SJSA1 (cell line): ENCODE measurements around the gene CRB1. TPM values are rescaled to one million over a fixed set of nuclear protein-coding genes. Genes with fewer than 3 reads are reported as not detected.

Experiments used
- DNase-seq, 2 experiments: peaks; one replicate each; pipeline ENCODE4 v3.0.0-alpha.2; 2015 to 2020; ENCODE audit warnings: low spot score in 2 of 2, low read depth in 1 of 2
- H3K27ac ChIP-seq: fragments of 250-450 bp; sonication (Bioruptor Pico); 2 replicates; pipeline ENCODE4 v1.5.1; 2020; ENCODE audit warnings: mild to moderate bottlenecking, moderate library complexity
- H3K27me3 ChIP-seq: fragments of 250-450 bp; sonication (Bioruptor Pico); replicated peaks from 2 replicates; pipeline ENCODE4 v1.5.1; 2020; ENCODE audit warnings: mild to moderate bottlenecking, moderate library complexity
- H3K36me3 ChIP-seq: fragments of 250-450 bp; sonication (Bioruptor Pico); 2 replicates; pipeline ENCODE4 v1.5.1; 2020; ENCODE audit warnings: mild to moderate bottlenecking
- H3K4me1 ChIP-seq: fragments of 250-450 bp; sonication (Bioruptor Pico); replicated peaks from 2 replicates; pipeline ENCODE4 v1.6.1; 2021; ENCODE audit warnings: mild to moderate bottlenecking
- H3K4me3 ChIP-seq: fragments of 250-450 bp; sonication (Bioruptor Pico); 2 replicates; pipeline ENCODE4 v1.5.1; 2020; ENCODE audit warnings: mild to moderate bottlenecking
- H3K9me3 ChIP-seq: fragments of 250-450 bp; sonication (Bioruptor Pico); replicated peaks from 2 replicates; pipeline ENCODE4 v1.5.1; 2020; ENCODE audit warnings: mild to moderate bottlenecking
- total RNA-seq: library from RNA; depleted of rRNA; stranded (reverse); fragments of >200 nt; shearing (Covaris generic); gene quantifications from 2 replicates; pipeline ENCODE4 v1.2.3, GENCODE V29; 2014; rRNA removed

Gene CRB1
- total RNA-seq = 0.05 TPM in 1 of 2 replicates, not detected in the other

- no peak within 1 kb of the TSS for H3K27ac ChIP-seq
- no peaks in the 10 kb centered on the region for H3K4me1 ChIP-seq
- no peak within 1 kb of the TSS for H3K4me3 ChIP-seq
- H3K27me3 ChIP-seq = peaks cover 2% of the 10 kb centered on the region; the same call in 1 of the 2 replicates
- H3K9me3 ChIP-seq = no peaks in the 10 kb centered on the region
- DNase-seq = no peak
- no peaks in the 10 kb centered on the region for H3K36me3 ChIP-seq
These were observed at the start of gene CRB1 for GRCh38 chr1:197268012-197268411. TSS of gene CRB1 (plus strand) at chr1:197268252. CDS start at chr1:197268413, 161 bp downstream.

- no peak overlapping the region for H3K27ac ChIP-seq
- H3K27me3 ChIP-seq = no peaks in the 10 kb centered on the region
- H3K9me3 ChIP-seq = no peaks in the 10 kb centered on the region
- no peaks in the 10 kb centered on the region for H3K36me3 ChIP-seq
- DNase-seq = no peak
- H3K4me1 ChIP-seq = no peaks in the 10 kb centered on the region
- H3K4me3 ChIP-seq = no peak overlapping the region
These were observed 49.2 kb upstream of the CRB1 start for GRCh38 chr1:197218857-197219256.

- Histone ChIP-seq H3K4me1 (no peaks in the 10 kb centered on the region), H3K9me3 (no peaks in the 10 kb centered on the region), H3K4me3 (no peak overlapping the region), H3K27me3 (no peaks in the 10 kb centered on the region), H3K27ac (no peak overlapping the region), H3K36me3 (no peaks in the 10 kb centered on the region)
- DNase-seq = no peak
These were observed 45.9 kb upstream of the CRB1 start for GRCh38 chr1:197222025-197222685.

GRCh38 chr1:197222780-197223179 is 45.3 kb upstream of the CRB1 start:
- Histone ChIP-seq H3K9me3 (no peaks in the 10 kb centered on the region), H3K27ac (no peak overlapping the region), H3K27me3 (no peaks in the 10 kb centered on the region), H3K36me3 (no peaks in the 10 kb centered on the region), H3K4me3 (no peak overlapping the region), H3K4me1 (no peaks in the 10 kb centered on the region)
- DNase-seq = no peak

GRCh38 chr1:197224160-197224559 is 43.9 kb upstream of the CRB1 start:
- Histone ChIP-seq H3K9me3 (no peaks in the 10 kb centered on the region), H3K27me3 (no peaks in the 10 kb centered on the region), H3K27ac (no peak overlapping the region), H3K36me3 (no peaks in the 10 kb centered on the region), H3K4me1 (no peaks in the 10 kb centered on the region), H3K4me3 (no peak overlapping the region)
- no peak for DNase-seq

DNA sequence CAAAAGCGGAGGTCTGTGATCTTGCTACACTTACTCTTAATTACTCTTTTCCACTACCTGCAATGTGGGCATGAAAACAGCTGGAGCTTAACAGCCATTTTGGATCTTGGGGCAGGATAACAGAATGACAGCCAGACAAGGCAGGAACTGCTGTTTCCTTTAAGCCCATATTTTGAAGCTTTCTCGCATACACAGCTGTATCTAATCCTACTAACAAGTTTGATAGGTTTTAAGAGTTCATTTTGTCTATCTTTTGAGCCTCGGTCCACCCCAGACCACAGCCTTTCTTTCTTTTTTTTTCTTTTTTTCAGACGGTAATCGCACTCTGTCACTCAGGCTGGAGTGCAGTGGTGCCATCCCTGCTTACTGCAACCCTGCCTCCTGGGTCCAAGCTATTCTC is 42.4 kb upstream of the CRB1 start:
- no peak for DNase-seq
- Histone ChIP-seq H3K27ac (no peak overlapping the region), H3K4me1 (no peaks in the 10 kb centered on the region), H3K27me3 (no peaks in the 10 kb centered on the region), H3K9me3 (no peaks in the 10 kb centered on the region), H3K4me3 (no peak overlapping the region), H3K36me3 (no peaks in the 10 kb centered on the region)

- Histone ChIP-seq H3K4me3 (no peak overlapping the region), H3K27me3 (no peaks in the 10 kb centered on the region), H3K4me1 (no peaks in the 10 kb centered on the region), H3K9me3 (no peaks in the 10 kb centered on the region), H3K36me3 (no peaks in the 10 kb centered on the region), H3K27ac (no peak overlapping the region)
- DNase-seq = no peak
These were observed 33.5 kb upstream of the CRB1 start for GRCh38 chr1:197234581-197234980.

DNA sequence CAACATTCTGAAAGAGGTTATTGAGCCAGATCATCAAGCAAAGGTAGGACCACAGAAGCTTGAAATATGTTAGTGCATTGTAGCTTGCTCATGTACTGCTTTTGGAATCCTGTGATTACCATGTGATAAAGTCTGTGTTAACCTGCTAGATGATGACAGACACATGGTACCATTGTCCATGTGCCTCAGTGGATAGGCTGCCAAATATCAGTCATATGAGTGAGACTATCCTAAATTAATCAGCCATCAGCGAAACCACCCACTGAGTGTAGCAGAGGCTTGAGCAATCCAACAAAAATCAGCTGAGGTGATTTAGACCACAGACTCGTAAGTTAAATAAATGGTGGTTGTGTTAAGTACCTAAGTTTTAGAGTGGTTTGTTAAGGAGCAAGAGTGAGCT is 32.7 kb upstream of the CRB1 start:
- H3K36me3 ChIP-seq = no peaks in the 10 kb centered on the region
- H3K27me3 ChIP-seq = no peaks in the 10 kb centered on the region
- H3K4me3 ChIP-seq = no peak overlapping the region
- no peaks in the 10 kb centered on the region for H3K9me3 ChIP-seq
- no peaks in the 10 kb centered on the region for H3K4me1 ChIP-seq
- no peak overlapping the region for H3K27ac ChIP-seq
- DNase-seq = no peak

DNA sequence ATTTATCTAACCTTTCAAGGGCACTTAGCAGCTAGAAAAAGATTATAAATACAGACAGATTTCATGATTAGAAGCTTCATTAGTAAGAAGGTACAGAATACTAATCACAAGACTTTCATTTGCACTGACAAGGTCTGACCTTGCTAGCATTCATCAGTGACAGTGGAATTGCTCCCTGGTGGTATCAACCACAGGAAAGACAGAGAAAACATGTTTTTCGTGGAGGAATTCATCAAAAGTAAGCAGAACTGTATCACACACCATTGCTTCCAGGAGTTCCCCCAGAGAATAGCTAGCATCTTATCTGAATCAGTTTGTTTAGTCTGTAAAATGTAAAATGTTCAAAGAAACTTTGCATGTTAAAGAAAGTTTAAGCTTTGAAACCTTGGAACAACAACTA is 20.6 kb upstream of the CRB1 start:
- Histone ChIP-seq H3K27ac (no peak overlapping the region), H3K9me3 (no peaks in the 10 kb centered on the region), H3K4me3 (no peak overlapping the region), H3K4me1 (no peaks in the 10 kb centered on the region), H3K27me3 (no peaks in the 10 kb centered on the region; the same call in 1 of the 2 replicates), H3K36me3 (no peaks in the 10 kb centered on the region)
- DNase-seq = no peak

- H3K36me3 ChIP-seq = no peaks in the 10 kb centered on the region
- no peak for DNase-seq
- H3K4me1 ChIP-seq = no peaks in the 10 kb centered on the region
- no peak overlapping the region for H3K27ac ChIP-seq
- no peak overlapping the region for H3K4me3 ChIP-seq
- no peaks in the 10 kb centered on the region for H3K9me3 ChIP-seq
- no peaks in the 10 kb centered on the region; the same call in 1 of the 2 replicates for H3K27me3 ChIP-seq
These were observed 18.7 kb upstream of the CRB1 start for GRCh38 chr1:197249324-197249723.

- no peak for DNase-seq
These were observed 17.4 kb upstream of the CRB1 start for GRCh38 chr1:197250616-197251015.

GRCh38 chr1:197252973-197253372 is 15.1 kb upstream of the CRB1 start:
- Histone ChIP-seq H3K27ac (no peak overlapping the region), H3K27me3 (peaks cover 4% of the 10 kb centered on the region; the same call in 1 of the 2 replicates), H3K36me3 (no peaks in the 10 kb centered on the region), H3K4me3 (no peak overlapping the region), H3K4me1 (no peaks in the 10 kb centered on the region), H3K9me3 (no peaks in the 10 kb centered on the region)
- no peak for DNase-seq

More at GRCh38 chr1:197250616-197251015, 17.4 kb upstream of the CRB1 start:
- Histone ChIP-seq H3K9me3 (no peaks in the 10 kb centered on the region), H3K4me1 (no peaks in the 10 kb centered on the region), H3K27me3 (peaks cover 4% of the 10 kb centered on the region; the same call in 1 of the 2 replicates), H3K4me3 (no peak overlapping the region), H3K36me3 (no peaks in the 10 kb centered on the region), H3K27ac (no peak overlapping the region)

GRCh38 chr1:197254866-197255265 is 13.2 kb upstream of the CRB1 start:
- no peak overlapping the region for H3K27ac ChIP-seq
- no peaks in the 10 kb centered on the region for H3K4me1 ChIP-seq
- no peak overlapping the region for H3K4me3 ChIP-seq
- DNase-seq = no peak
- H3K36me3 ChIP-seq = no peaks in the 10 kb centered on the region
- 0 out of 2 replicates have a peak, but pooled peaks cover 4% of the 10 kb centered on the region for H3K27me3 ChIP-seq
- no peaks in the 10 kb centered on the region for H3K9me3 ChIP-seq

DNA sequence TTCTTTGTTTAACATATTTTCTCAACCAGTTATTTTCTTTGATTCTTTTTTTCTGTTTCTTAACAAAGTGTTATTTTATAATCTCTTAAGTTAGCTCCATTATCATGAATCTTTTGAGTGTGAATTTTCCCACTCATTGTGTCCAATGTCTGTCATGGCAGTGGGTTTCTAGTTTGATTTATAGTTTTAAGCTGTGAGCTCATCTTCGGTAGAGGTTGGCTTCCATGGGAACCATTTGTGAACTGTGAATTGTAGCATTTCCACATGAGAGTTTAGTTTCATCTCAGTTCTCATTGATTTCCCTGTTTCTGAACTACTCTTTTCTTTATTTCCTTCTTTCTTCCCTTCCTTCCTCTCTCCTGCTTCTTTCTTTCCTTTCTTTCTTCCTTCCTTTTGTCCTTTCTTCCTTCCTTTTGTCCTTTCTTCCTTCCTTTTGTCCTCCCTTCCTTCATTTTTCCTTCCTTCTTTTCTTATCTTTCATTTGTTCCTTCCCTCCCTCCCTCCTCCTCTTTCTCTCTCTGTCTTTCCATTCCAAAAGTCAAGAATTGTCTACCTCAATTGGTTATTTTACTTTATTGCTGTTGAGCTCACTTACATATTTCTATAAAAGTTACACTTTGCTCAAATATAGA is 3.0 kb upstream of the CRB1 start:
- H3K27me3 ChIP-seq = peaks cover 5% of the 10 kb centered on the region; the same call in 1 of the 2 replicates
- no peak overlapping the region for H3K27ac ChIP-seq
- DNase-seq = no peak
- no peak overlapping the region for H3K4me3 ChIP-seq
- no peaks in the 10 kb centered on the region for H3K4me1 ChIP-seq
- no peaks in the 10 kb centered on the region for H3K36me3 ChIP-seq
- no peaks in the 10 kb centered on the region for H3K9me3 ChIP-seq
